Measurements from ENCODE around the gene RTEL1.

The RTEL1 gene

GRCh38 chr20:63697868-63698545 is 39.9 kb downstream of the RTEL1 start:
- TF ChIP-seq Cebpa-rat (IDR thresholded peaks at IDR 0.05) = no peak
- Histone ChIP-seq H3K9ac (peak overlapping the region in 2 of 11 experiments; percentile 65 to 75; a peak in 3 of 22 replicates), H3K9me3 (replicated peaks in 1 of 11) (no peaks in the 10 kb centered on the region), H3K27ac (no peak overlapping the region), H3K4me1 (peaks cover 47 to 56% (median 52%) of the 10 kb centered on the region in 10 experiments), H3K4me3 (no peak overlapping the region), H3K36me3 (peaks cover 0 to 41% (median 12%) of the 10 kb centered on the region in 11 experiments; a peak in 14 of 22 replicates), H3K4me2 (peak overlapping the region; percentile 89 to 99 (median 97)), H4K20me1 (peaks cover 27 to 88% (median 70%) of the 10 kb centered on the region in 11 experiments), H3K27me3 (no peaks in the 10 kb centered on the region)

DNA sequence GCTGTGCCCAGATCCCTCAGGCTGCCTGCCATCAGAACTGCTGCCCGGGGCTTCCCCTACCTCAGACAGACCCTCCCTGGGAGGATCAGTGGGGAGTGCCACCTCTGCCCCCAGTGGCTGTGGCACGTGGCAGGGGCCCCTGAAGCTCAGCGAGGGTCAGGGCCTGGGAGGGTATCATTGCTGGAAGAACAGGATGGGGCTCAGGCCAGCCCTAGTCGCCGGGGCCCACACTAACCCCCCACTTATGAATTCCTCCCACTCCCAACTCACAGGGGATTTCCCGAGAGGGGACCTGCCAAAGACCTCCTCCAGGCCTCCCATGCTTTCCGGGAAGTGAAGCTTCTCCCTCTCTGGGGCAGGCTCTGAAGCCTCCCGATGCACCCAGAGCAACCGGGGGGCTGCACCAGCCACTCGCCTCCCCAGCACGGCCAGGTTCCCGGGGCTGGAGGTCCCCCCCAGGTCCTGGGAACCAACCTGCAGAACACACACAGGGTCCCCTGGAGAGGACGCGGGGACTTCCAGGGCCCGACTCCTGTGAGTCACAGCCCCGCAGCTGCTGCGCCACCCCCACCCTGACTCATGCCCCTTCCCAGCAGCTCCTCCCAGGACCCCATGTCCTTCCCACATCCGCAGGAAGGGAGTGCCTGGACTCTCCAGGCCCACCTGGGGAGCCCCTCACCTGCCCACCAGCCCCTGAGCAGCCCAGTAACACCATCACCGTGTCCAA is 40.8 kb downstream of the RTEL1 start:
- no peaks in the 10 kb centered on the region for H3K9me3 ChIP-seq (replicated peaks in 1 of 11)
- peaks cover 47 to 56% (median 52%) of the 10 kb centered on the region in 10 experiments for H3K4me1 ChIP-seq
- H3K27ac ChIP-seq = peak overlapping the region in 4 of 11 experiments; percentile 7 to 42 (median 16); a peak in 6 of 22 replicates
- no peak for TF ChIP-seq Cebpa-rat (IDR thresholded peaks at IDR 0.05)
- peak overlapping the region in 10 of 11 experiments; percentile 10 to 97 (median 40); a peak in 13 of 22 replicates for H3K4me2 ChIP-seq
- peaks cover 27 to 96% (median 78%) of the 10 kb centered on the region in 11 experiments for H4K20me1 ChIP-seq
- peaks cover 4 to 49% (median 19%) of the 10 kb centered on the region in 11 experiments; a peak in 21 of 22 replicates for H3K36me3 ChIP-seq
- no peaks in the 10 kb centered on the region for H3K27me3 ChIP-seq
- no peak overlapping the region for H3K4me3 ChIP-seq
- H3K9ac ChIP-seq = peak overlapping the region in 8 of 11 experiments; percentile 1 to 58 (median 28); a peak in 6 of 22 replicates

DNA sequence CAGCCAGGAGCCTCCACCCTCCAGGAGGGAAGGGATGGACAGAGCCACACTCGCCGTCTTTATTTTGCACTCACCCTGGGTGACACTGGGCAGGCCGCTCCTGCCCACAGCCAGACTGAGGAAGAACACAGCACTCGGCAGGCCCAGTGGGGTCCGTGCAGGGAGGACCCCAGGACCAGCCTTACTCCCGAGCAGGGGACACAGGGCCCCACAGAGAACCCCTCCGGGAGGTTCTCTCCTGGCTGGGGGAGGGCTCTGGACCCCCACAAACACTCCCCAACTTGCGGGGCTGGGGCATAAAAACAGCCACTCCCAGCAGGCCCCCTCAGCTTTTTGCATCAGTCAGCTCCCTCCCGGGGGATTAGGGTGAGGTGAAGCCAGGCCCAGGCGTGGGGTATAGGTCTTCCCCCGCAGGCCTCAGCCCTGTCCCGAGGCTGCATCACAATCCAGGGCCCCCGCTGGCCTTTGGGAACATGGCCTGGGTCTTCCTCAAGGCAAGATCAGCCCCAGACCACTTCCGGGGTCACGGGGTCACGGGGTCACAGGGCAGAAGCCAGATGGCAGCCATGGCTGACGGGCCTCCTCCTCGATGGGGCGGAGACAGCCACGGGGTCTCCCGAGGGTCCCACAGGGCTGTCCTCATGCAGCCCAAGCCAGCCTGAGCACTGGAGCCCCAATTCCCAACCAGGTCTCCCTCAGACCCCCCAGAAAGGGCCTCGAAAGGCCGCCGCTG is 41.5 kb downstream of the RTEL1 start:
- Histone ChIP-seq H3K4me3 (no peak overlapping the region), H3K9me3 (replicated peaks in 1 of 11) (no peaks in the 10 kb centered on the region), H3K9ac (peak overlapping the region in 10 of 11 experiments; percentile 1 to 61 (median 34); a peak in 14 of 22 replicates), H4K20me1 (peaks cover 27 to 100% (median 85%) of the 10 kb centered on the region in 11 experiments), H3K36me3 (peaks cover 11 to 49% (median 22%) of the 10 kb centered on the region in 11 experiments), H3K4me2 (peak overlapping the region; percentile 10 to 50 (median 37); a peak in 18 of 22 replicates), H3K27me3 (no peaks in the 10 kb centered on the region), H3K27ac (peak overlapping the region in 3 of 11 experiments; percentile 7 to 42 (median 14); a peak in 7 of 22 replicates), H3K4me1 (peaks cover 47 to 56% (median 52%) of the 10 kb centered on the region in 10 experiments)
- no peak for TF ChIP-seq Cebpa-rat (IDR thresholded peaks at IDR 0.05)

- peak overlapping the region in 10 of 11 experiments; percentile 2 to 50 (median 38); a peak in 12 of 22 replicates for H3K4me2 ChIP-seq
- peaks cover 19 to 52% (median 29%) of the 10 kb centered on the region in 11 experiments for H3K36me3 ChIP-seq
- no peak for TF ChIP-seq Cebpa-rat (IDR thresholded peaks at IDR 0.05)
- peak overlapping the region in 3 of 11 experiments; percentile 6 to 42 (median 14); a peak in 3 of 22 replicates for H3K27ac ChIP-seq
- H3K4me3 ChIP-seq = no peak overlapping the region
- H3K9me3 ChIP-seq (replicated peaks in 1 of 11) = no peaks in the 10 kb centered on the region
- H3K9ac ChIP-seq = peak overlapping the region in 8 of 11 experiments; percentile 8 to 61 (median 34); a peak in 8 of 22 replicates
- H4K20me1 ChIP-seq = peaks cover 27 to 100% (median 91%) of the 10 kb centered on the region in 11 experiments
- H3K27me3 ChIP-seq = no peaks in the 10 kb centered on the region
- H3K4me1 ChIP-seq = peaks cover 48 to 53% (median 50%) of the 10 kb centered on the region in 10 experiments
Measured at GRCh38 chr20:63700199-63701050, 42.3 kb downstream of the RTEL1 start.

GRCh38 chr20:63701051-63701328 is 42.9 kb downstream of the RTEL1 start:
- Histone ChIP-seq H3K27me3 (no peaks in the 10 kb centered on the region), H3K4me1 (peaks cover 45 to 51% (median 48%) of the 10 kb centered on the region in 10 experiments), H4K20me1 (peaks cover 27 to 100% (median 94%) of the 10 kb centered on the region in 11 experiments), H3K9me3 (replicated peaks in 1 of 11) (no peaks in the 10 kb centered on the region), H3K4me3 (no peak overlapping the region), H3K27ac (0 out of 22 replicates have a peak overlapping the region, but pooled peaks of 1 of the 11 experiments have one; percentile 6), H3K4me2 (no peak overlapping the region), H3K9ac (peak overlapping the region in 3 of 11 experiments; percentile 15 to 59 (median 23); a peak in 3 of 22 replicates), H3K36me3 (peaks cover 24 to 53% (median 35%) of the 10 kb centered on the region in 11 experiments)
- no peak for TF ChIP-seq Cebpa-rat (IDR thresholded peaks at IDR 0.05)

- Histone ChIP-seq H3K27me3 (no peaks in the 10 kb centered on the region), H3K4me2 (no peak overlapping the region), H3K9ac (peak overlapping the region in 2 of 11 experiments; percentile 23 to 59; a peak in 2 of 22 replicates), H3K4me3 (no peak overlapping the region), H3K36me3 (peaks cover 29 to 58% (median 40%) of the 10 kb centered on the region in 11 experiments), H3K9me3 (replicated peaks in 1 of 11) (no peaks in the 10 kb centered on the region), H3K27ac (0 out of 22 replicates have a peak overlapping the region, but pooled peaks of 1 of the 11 experiments have one; percentile 6), H3K4me1 (peaks cover 45 to 51% (median 48%) of the 10 kb centered on the region in 10 experiments), H4K20me1 (peaks cover 27 to 100% (median 98%) of the 10 kb centered on the region in 11 experiments)
- no peak for TF ChIP-seq Cebpa-rat (IDR thresholded peaks at IDR 0.05)
Measured at GRCh38 chr20:63701329-63702035, 43.4 kb downstream of the RTEL1 start.

- peaks cover 31 to 58% (median 40%) of the 10 kb centered on the region in 11 experiments for H3K36me3 ChIP-seq
- no peak for TF ChIP-seq Cebpa-rat (IDR thresholded peaks at IDR 0.05)
- peaks cover 24 to 99% (median 97%) of the 10 kb centered on the region in 11 experiments for H4K20me1 ChIP-seq
Measured at GRCh38 chr20:63702036-63702665, 44.0 kb downstream of the RTEL1 start.

More at GRCh38 chr20:63702036-63702665, 44.0 kb downstream of the RTEL1 start:
- no peak overlapping the region for H3K27ac ChIP-seq
- H3K27me3 ChIP-seq = no peaks in the 10 kb centered on the region
- H3K9me3 ChIP-seq (replicated peaks in 1 of 11) = no peaks in the 10 kb centered on the region
- H3K4me1 ChIP-seq = peaks cover 43 to 49% (median 46%) of the 10 kb centered on the region in 10 experiments
- no peak overlapping the region for H3K4me3 ChIP-seq
- H3K4me2 ChIP-seq = no peak overlapping the region
- 0 out of 22 replicates have a peak overlapping the region, but pooled peaks of 1 of the 11 experiments have one; percentile 31 for H3K9ac ChIP-seq

Data from BLaER1 treated with 17β-estradiol and CSF1 and Interleukin-3, amounts not matched to agents 10 nM and 100 nM (cell line).